ENCODE results near the gene BLOC1S4.

The BLOC1S4 gene

DNA sequence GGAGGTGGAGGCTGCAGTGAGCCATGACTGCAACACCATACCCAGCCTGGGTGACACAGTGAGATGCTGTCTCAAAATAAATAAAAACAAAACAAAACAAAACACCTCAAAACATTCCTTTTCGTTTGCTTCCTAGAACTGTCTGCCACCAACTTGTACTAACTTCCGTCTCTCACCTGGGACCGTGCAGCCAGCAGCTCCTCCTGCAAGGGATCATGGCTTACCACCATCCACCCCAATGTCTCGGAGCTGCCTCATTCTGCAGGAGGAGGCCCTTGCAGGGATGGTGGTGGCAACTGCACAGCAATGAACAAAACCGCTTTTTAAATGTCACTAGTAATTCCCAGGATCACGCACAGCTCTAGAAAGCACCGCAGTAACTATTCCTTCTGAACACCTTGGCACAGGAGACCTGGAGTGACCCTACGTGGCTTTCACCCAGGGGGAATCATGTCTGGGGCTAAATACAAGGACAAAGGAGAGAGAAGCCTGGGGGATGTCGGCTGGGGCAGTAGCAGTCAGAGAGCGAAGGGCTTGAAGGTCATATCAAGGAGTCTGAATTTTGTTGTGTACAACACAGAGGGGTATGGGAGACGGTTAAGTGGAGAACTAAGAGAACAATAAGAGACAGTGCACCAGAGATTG, 49.1 kb downstream of the BLOC1S4 start:
- no peak for DNase-seq (ENCODE audit: low read depth)

DNA sequence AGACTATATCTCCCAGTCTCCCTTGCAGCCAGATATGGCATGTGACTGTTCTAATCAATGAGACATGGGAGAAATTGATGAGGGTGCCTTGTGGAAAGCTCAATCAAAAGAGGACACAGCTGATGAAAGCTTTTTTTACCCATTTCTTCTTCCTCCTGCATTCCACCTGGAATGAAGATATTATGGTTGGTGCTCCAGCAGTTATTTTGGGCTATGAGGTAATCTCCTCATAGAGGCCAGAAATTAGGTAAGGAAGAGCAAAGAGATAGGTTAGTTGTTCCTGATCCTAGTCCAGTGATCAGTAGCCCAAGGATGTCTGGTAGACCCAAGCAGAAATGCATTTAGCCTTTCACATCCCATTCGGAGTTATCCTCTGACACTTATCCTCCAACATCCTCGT, 49.7 kb downstream of the BLOC1S4 start:
- DNase-seq (ENCODE audit: low read depth) = no peak

Data from non-pigmented ciliary epithelial cell (primary cell).